ENCODE data around the gene PDE10A. TPM values are rescaled to one million over a fixed set of nuclear protein-coding genes. Genes with fewer than 3 reads are reported as not detected.

Gene PDE10A
- total and polyA plus RNA-seq, 2 of the 8 experiments (the other 6 are each of a cell fraction or from before 2014, with no cell fraction given): 1.1 to 2.4 TPM

DNA sequence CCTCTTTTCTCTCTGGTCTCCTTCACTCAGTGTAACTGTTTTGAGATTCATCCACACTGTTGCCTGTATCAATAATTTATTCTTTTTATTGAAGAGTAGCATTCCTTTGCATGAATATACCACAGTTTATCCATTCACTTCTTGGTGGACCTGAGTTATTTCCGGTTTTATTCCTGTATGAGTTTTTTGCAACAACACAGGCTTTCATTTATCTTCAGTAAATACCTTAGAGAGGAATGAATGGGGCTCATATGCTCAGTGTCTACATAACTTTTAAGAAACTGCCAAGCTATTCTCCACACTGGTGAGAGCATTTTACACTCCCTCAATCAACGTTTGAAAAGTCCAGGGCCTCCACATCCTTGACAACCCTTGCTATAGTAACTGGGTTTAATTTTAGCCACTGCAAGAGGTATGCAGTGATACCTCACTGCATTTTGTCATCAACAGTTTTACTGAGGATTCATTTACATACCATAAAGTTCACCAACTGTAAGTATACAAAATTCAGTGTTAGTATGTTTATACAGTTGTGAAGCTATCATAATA is 154.6 kb downstream of the PDE10A start (continued):
- TF ChIP-seq, protein P1, sequence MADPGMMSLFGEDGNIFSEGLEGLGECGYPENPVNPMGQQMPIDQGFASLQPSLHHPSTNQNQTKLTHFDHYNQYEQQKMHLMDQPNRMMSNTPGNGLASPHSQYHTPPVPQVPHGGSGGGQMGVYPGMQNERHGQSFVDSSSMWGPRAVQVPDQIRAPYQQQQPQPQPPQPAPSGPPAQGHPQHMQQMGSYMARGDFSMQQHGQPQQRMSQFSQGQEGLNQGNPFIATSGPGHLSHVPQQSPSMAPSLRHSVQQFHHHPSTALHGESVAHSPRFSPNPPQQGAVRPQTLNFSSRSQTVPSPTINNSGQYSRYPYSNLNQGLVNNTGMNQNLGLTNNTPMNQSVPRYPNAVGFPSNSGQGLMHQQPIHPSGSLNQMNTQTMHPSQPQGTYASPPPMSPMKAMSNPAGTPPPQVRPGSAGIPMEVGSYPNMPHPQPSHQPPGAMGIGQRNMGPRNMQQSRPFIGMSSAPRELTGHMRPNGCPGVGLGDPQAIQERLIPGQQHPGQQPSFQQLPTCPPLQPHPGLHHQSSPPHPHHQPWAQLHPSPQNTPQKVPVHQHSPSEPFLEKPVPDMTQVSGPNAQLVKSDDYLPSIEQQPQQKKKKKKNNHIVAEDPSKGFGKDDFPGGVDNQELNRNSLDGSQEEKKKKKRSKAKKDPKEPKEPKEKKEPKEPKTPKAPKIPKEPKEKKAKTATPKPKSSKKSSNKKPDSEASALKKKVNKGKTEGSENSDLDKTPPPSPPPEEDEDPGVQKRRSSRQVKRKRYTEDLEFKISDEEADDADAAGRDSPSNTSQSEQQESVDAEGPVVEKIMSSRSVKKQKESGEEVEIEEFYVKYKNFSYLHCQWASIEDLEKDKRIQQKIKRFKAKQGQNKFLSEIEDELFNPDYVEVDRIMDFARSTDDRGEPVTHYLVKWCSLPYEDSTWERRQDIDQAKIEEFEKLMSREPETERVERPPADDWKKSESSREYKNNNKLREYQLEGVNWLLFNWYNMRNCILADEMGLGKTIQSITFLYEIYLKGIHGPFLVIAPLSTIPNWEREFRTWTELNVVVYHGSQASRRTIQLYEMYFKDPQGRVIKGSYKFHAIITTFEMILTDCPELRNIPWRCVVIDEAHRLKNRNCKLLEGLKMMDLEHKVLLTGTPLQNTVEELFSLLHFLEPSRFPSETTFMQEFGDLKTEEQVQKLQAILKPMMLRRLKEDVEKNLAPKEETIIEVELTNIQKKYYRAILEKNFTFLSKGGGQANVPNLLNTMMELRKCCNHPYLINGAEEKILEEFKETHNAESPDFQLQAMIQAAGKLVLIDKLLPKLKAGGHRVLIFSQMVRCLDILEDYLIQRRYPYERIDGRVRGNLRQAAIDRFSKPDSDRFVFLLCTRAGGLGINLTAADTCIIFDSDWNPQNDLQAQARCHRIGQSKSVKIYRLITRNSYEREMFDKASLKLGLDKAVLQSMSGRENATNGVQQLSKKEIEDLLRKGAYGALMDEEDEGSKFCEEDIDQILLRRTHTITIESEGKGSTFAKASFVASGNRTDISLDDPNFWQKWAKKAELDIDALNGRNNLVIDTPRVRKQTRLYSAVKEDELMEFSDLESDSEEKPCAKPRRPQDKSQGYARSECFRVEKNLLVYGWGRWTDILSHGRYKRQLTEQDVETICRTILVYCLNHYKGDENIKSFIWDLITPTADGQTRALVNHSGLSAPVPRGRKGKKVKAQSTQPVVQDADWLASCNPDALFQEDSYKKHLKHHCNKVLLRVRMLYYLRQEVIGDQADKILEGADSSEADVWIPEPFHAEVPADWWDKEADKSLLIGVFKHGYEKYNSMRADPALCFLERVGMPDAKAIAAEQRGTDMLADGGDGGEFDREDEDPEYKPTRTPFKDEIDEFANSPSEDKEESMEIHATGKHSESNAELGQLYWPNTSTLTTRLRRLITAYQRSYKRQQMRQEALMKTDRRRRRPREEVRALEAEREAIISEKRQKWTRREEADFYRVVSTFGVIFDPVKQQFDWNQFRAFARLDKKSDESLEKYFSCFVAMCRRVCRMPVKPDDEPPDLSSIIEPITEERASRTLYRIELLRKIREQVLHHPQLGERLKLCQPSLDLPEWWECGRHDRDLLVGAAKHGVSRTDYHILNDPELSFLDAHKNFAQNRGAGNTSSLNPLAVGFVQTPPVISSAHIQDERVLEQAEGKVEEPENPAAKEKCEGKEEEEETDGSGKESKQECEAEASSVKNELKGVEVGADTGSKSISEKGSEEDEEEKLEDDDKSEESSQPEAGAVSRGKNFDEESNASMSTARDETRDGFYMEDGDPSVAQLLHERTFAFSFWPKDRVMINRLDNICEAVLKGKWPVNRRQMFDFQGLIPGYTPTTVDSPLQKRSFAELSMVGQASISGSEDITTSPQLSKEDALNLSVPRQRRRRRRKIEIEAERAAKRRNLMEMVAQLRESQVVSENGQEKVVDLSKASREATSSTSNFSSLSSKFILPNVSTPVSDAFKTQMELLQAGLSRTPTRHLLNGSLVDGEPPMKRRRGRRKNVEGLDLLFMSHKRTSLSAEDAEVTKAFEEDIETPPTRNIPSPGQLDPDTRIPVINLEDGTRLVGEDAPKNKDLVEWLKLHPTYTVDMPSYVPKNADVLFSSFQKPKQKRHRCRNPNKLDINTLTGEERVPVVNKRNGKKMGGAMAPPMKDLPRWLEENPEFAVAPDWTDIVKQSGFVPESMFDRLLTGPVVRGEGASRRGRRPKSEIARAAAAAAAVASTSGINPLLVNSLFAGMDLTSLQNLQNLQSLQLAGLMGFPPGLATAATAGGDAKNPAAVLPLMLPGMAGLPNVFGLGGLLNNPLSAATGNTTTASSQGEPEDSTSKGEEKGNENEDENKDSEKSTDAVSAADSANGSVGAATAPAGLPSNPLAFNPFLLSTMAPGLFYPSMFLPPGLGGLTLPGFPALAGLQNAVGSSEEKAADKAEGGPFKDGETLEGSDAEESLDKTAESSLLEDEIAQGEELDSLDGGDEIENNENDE (IDR thresholded peaks at IDR 0.05; ENCODE audit: insufficient replicate concordance, low read length): no peak
